ENCODE results near the gene CYB561D1. TPM values are rescaled to one million over a fixed set of nuclear protein-coding genes. Genes with fewer than 3 reads are reported as not detected.
A peak's percentile ranks its signal among the peaks of the same experiment; 100 is the strongest.

CYB561D1 gene
- total RNA-seq, 1 donor from 2014 or later, result 11.3 TPM

DNA sequence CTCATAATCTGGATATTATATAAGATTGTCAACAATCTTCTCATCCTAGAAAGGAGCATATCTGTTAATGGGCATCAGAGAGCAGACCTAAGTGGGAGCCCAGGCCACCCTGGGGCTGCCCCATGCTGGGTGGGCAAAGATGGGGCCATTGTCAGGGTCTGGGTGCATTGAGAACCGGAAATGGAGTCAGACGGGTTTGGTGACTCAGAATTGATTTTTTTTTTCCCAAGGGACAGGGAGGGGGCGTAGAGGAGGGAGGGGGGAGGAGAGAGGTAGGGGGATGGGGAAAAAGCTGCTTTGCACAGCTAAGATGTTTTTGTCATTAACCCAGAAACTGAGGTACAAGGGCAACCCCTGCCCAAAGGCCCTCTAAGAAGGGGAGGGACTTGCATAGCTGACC lies 8.9 kb upstream of the CYB561D1 start:
- Mint-ChIP-seq H3K36me3 (ENCODE audit: low read depth) (peaks cover 18% of the 10 kb centered on the region), H3K4me3 (peak overlapping the region; percentile 99), H3K27me3 (peaks cover 13% of the 10 kb centered on the region), H3K4me1 (peaks cover 36% of the 10 kb centered on the region), H3K27ac (peak overlapping the region; percentile 98), H3K9me3 (no peaks in the 10 kb centered on the region)
- intact Hi-C loops (cut with micrococcal nuclease), result loop anchor here (10.0 kb wide), 1 partner anchor 370 kb away; the partner anchor contains the start of gene ELAPOR1
- no peak for DNase-seq

DNA sequence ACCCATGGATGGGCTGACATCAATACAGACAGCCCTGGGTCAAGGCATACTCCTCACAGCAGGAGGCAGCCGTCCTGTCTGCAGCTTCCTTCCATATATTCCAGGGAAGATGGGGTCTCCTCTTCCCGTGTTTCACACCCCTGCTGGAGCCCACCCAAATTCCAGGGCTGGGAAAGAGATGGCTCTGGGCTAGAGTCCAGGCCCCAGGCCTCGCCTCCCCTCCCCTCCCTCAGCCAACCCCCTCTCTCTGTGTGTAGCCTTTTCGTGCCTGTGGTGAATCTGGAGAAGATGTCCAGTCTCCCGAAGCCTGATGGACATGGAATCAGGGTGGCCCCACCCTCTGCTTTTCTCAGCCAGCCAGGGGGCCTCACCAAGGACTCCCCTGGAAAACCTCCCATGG lies 6.6 kb upstream of the CYB561D1 start:
- Mint-ChIP-seq H3K4me3 (no peak overlapping the region), H3K27ac (no peak overlapping the region), H3K36me3 (ENCODE audit: low read depth) (peaks cover 26% of the 10 kb centered on the region), H3K9me3 (no peaks in the 10 kb centered on the region), H3K4me1 (peaks cover 36% of the 10 kb centered on the region), H3K27me3 (no peaks in the 10 kb centered on the region)
- DNase-seq, result no peak
- intact Hi-C loops (cut with micrococcal nuclease), result loop anchor here (10.0 kb wide), 1 partner anchor 372 kb away; the partner anchor contains the start of gene ELAPOR1

- no peak for DNase-seq
- H3K36me3 Mint-ChIP-seq (ENCODE audit: low read depth), result peaks cover 28% of the 10 kb centered on the region
- H3K4me3 Mint-ChIP-seq, result no peak overlapping the region
- H3K4me1 Mint-ChIP-seq, result peaks cover 30% of the 10 kb centered on the region
- no peaks in the 10 kb centered on the region for H3K27me3 Mint-ChIP-seq
- intact Hi-C loops (cut with micrococcal nuclease), result loop anchor here (10.0 kb wide), 1 partner anchor 373 kb away; the partner anchor contains the start of gene ELAPOR1
- no peaks in the 10 kb centered on the region for H3K9me3 Mint-ChIP-seq
- H3K27ac Mint-ChIP-seq, result no peak overlapping the region
These were observed 5.7 kb upstream of the CYB561D1 start for GRCh38 chr1:109488201-109488600.

GRCh38 chr1:109488696-109489095 lies 5.2 kb upstream of the CYB561D1 start:
- Mint-ChIP-seq H3K27me3 (no peaks in the 10 kb centered on the region), H3K4me1 (peaks cover 27% of the 10 kb centered on the region), H3K9me3 (no peaks in the 10 kb centered on the region), H3K27ac (no peak overlapping the region), H3K4me3 (no peak overlapping the region), H3K36me3 (ENCODE audit: low read depth) (peaks cover 28% of the 10 kb centered on the region)
- intact Hi-C loops (cut with micrococcal nuclease), result loop anchor here (10.0 kb wide), 1 partner anchor 374 kb away; the partner anchor contains the start of gene ELAPOR1
- DNase-seq, result no peak

- no peaks in the 10 kb centered on the region for H3K9me3 Mint-ChIP-seq
- no peak overlapping the region for H3K27ac Mint-ChIP-seq
- intact Hi-C loops (cut with micrococcal nuclease), result loop anchor here (5.0 kb wide), 1 partner anchor 132 kb away; no protein-coding TSS in a partner anchor
- peaks cover 20% of the 10 kb centered on the region for H3K4me1 Mint-ChIP-seq
- no peak overlapping the region for H3K4me3 Mint-ChIP-seq
- peak; percentile 92 for DNase-seq
- H3K27me3 Mint-ChIP-seq, result no peaks in the 10 kb centered on the region
- peaks cover 25% of the 10 kb centered on the region for H3K36me3 Mint-ChIP-seq (ENCODE audit: low read depth)
These were observed 3.6 kb upstream of the CYB561D1 start for GRCh38 chr1:109490029-109490933.

- Mint-ChIP-seq H3K27me3 (no peaks in the 10 kb centered on the region), H3K4me3 (no peak overlapping the region), H3K36me3 (ENCODE audit: low read depth) (peaks cover 25% of the 10 kb centered on the region), H3K4me1 (peaks cover 22% of the 10 kb centered on the region), H3K9me3 (no peaks in the 10 kb centered on the region), H3K27ac (no peak overlapping the region)
- intact Hi-C loops (cut with micrococcal nuclease), result loop anchor here (5.0 kb wide), 1 partner anchor 131 kb away; no protein-coding TSS in a partner anchor
- no peak for DNase-seq
These were observed 3.0 kb upstream of the CYB561D1 start for GRCh38 chr1:109490934-109491302.

- Mint-ChIP-seq H3K27me3 (no peaks in the 10 kb centered on the region), H3K27ac (no peak overlapping the region), H3K4me1 (peaks cover 21% of the 10 kb centered on the region), H3K9me3 (no peaks in the 10 kb centered on the region), H3K36me3 (ENCODE audit: low read depth) (peaks cover 29% of the 10 kb centered on the region), H3K4me3 (no peak overlapping the region)
- intact Hi-C loops (cut with micrococcal nuclease), result loop anchor here (5.0 kb wide), 1 partner anchor 131 kb away; no protein-coding TSS in a partner anchor
- DNase-seq, result no peak
These were observed 2.5 kb upstream of the CYB561D1 start for GRCh38 chr1:109491372-109491771.

DNA sequence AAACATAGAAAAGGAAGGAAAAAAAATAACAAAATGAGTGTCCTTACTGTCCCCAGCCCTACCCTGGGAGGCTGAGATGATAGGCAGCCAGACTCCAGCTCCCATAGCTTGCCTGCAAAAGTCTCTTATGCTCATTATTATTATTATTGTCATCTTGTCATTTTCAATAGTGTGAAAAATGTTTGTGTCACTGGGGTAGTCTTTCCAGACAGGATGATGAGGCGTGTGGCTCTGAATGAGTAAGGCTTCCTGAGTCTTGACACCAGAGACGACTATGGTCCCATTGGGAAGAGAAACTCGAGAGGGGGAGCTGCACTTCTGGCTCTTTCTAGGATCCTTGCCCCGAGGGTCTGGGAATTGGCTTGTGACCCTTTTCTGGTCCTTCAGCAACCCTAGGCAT lies 1.1 kb upstream of the CYB561D1 start:
- Mint-ChIP-seq H3K4me1 (peaks cover 26% of the 10 kb centered on the region), H3K4me3 (no peak overlapping the region), H3K9me3 (no peaks in the 10 kb centered on the region), H3K36me3 (ENCODE audit: low read depth) (peaks cover 31% of the 10 kb centered on the region), H3K27ac (no peak overlapping the region), H3K27me3 (no peaks in the 10 kb centered on the region)
- intact Hi-C loops (cut with micrococcal nuclease), result loop anchor here (5.0 kb wide), 1 partner anchor 130 kb away; no protein-coding TSS in a partner anchor
- DNase-seq, result no peak

- Mint-ChIP-seq H3K4me3 (peak overlapping the region; percentile 93), H3K4me1 (peaks cover 31% of the 10 kb centered on the region), H3K27ac (no peak overlapping the region), H3K36me3 (ENCODE audit: low read depth) (peaks cover 31% of the 10 kb centered on the region), H3K9me3 (no peaks in the 10 kb centered on the region), H3K27me3 (no peaks in the 10 kb centered on the region)
- DNase-seq, result no peak
- intact Hi-C loops (cut with micrococcal nuclease), result loop anchor here (5.0 kb wide), 1 partner anchor 129 kb away; no protein-coding TSS in a partner anchor
These were observed 667 bp upstream of the CYB561D1 start for GRCh38 chr1:109493227-109493626.

GRCh38 chr1:109495738-109496137 lies 1.8 kb downstream of the CYB561D1 start:
- Mint-ChIP-seq H3K9me3 (no peaks in the 10 kb centered on the region), H3K27ac (no peak overlapping the region), H3K27me3 (no peaks in the 10 kb centered on the region), H3K4me1 (peaks cover 50% of the 10 kb centered on the region), H3K36me3 (ENCODE audit: low read depth) (peaks cover 38% of the 10 kb centered on the region), H3K4me3 (peak overlapping the region; percentile 93)
- no peak for DNase-seq
- intact Hi-C loops (cut with micrococcal nuclease), result no loop called here

DNA sequence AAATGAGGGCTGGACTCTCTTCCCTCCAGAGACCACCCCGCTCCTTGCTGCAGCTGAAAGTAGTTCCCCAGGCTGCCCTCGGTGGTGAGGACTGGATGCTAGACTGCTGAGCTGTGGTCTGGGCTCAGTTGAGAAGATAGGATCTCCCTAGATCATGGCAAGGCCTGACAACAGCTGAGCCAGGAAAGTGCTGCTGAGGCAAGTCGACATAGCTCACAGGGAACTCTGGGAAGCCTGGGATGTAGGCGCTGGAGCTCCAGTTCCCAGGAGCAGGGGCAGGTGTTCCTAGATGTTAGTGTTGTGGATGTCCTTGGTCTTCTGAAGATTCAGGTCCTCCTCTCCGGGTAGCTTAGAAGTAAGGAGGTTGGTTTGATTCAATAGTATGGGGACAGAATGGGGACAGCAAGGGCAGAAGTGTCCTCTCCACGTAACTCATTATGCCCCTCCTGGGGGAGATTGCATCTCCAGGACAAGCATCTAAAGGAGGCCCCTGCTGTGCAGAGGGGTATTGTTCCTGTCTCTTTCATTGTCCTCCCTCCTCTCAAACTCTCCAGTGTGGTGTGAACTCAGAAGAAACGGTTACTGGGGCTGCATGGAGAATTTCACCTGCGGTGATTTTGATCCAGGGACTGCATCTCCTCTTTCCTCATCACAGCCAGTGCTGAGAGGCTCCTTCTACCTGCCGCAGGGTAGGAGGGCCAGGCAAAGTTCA lies 3.7 kb downstream of the CYB561D1 start:
- H3K4me3 Mint-ChIP-seq, result no peak overlapping the region
- peaks cover 68% of the 10 kb centered on the region for H3K4me1 Mint-ChIP-seq
- no peak overlapping the region for H3K27ac Mint-ChIP-seq
- intact Hi-C loops (cut with micrococcal nuclease), result no loop called here
- H3K9me3 Mint-ChIP-seq, result no peaks in the 10 kb centered on the region
- H3K36me3 Mint-ChIP-seq (ENCODE audit: low read depth), result peaks cover 32% of the 10 kb centered on the region
- no peak for DNase-seq
- no peaks in the 10 kb centered on the region for H3K27me3 Mint-ChIP-seq

GRCh38 chr1:109498161-109498801 lies 4.4 kb downstream of the CYB561D1 start:
- Mint-ChIP-seq H3K36me3 (ENCODE audit: low read depth) (peaks cover 32% of the 10 kb centered on the region), H3K4me1 (peaks cover 71% of the 10 kb centered on the region), H3K27me3 (no peaks in the 10 kb centered on the region), H3K9me3 (no peaks in the 10 kb centered on the region), H3K27ac (no peak overlapping the region), H3K4me3 (no peak overlapping the region)
- peak; percentile 75 for DNase-seq
- intact Hi-C loops (cut with micrococcal nuclease), result no loop called here

DNA sequence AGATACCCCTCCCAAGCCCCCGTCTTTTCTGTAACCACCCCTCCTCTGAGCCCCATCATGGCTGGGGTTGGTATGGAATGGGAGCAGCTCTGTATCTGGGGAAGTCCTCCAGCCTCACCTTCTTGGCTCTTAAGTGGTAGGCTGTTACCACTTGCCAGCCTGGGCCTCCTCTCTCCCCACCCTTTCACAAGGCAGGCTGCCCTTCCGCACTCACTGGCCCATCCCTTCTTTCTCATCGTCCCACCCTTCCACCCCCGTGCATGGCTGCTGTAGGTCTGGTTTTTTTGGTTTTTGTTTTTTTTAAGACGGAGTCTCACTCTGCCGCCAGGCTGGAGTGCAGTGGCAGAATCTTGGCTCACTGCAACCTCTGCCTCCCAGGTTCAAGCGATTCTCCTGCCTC lies 5.2 kb downstream of the CYB561D1 start:
- peaks cover 35% of the 10 kb centered on the region for H3K36me3 Mint-ChIP-seq (ENCODE audit: low read depth)
- no peak overlapping the region for H3K27ac Mint-ChIP-seq

More for the DNA sequence above, 5.2 kb downstream of the CYB561D1 start:
- DNase-seq, result no peak
- H3K9me3 Mint-ChIP-seq, result no peaks in the 10 kb centered on the region
- H3K4me3 Mint-ChIP-seq, result no peak overlapping the region
- intact Hi-C loops (cut with micrococcal nuclease), result no loop called here
- H3K4me1 Mint-ChIP-seq, result peaks cover 72% of the 10 kb centered on the region
- H3K27me3 Mint-ChIP-seq, result no peaks in the 10 kb centered on the region
